ENCODE data around the gene PARD3. TPM values are rescaled to one million over a fixed set of nuclear protein-coding genes. Genes with fewer than 3 reads are reported as not detected.

The PARD3 gene
- total RNA-seq, 6 donors from 2014 or later: 30.6 to 108 (median 50.6) TPM

GRCh38 chr10:34102893-34103506, 712.1 kb downstream of the PARD3 start:
- H3K9me3 ChIP-seq: no peaks in the 10 kb centered on the region
- no peak for DNase-seq
- ATAC-seq (ENCODE audit: low FRiP score in 2 of 2): peak in 1 of 2 donors; percentile 74
- no peaks in the 10 kb centered on the region for H3K27me3 ChIP-seq
- peaks cover 0 to 7% (median 3%) of the 10 kb centered on the region in 4 donors for H3K4me1 ChIP-seq
- no peak overlapping the region for H3K4me3 ChIP-seq
- H3K36me3 ChIP-seq: no peaks in the 10 kb centered on the region
- peak overlapping the region in 2 of 4 donors; percentile 30 to 39 for H3K27ac ChIP-seq
- TF ChIP-seq CTCF (IDR thresholded peaks at IDR 0.05): no peak
- no peak for TF ChIP-seq POLR2A (IDR thresholded peaks at IDR 0.05)
- WGBS, 2 donors: 67 to 73% methylated on average over 9 of the region's 9 CpGs

GRCh38 chr10:34102237-34102673, 712.8 kb downstream of the PARD3 start:
- peaks cover 0 to 7% (median 3%) of the 10 kb centered on the region in 4 donors for H3K4me1 ChIP-seq
- no peaks in the 10 kb centered on the region for H3K27me3 ChIP-seq
- no peaks in the 10 kb centered on the region for H3K36me3 ChIP-seq
- peak; percentile 79 to 96 for ATAC-seq (ENCODE audit: low FRiP score in 2 of 2)
- no peak overlapping the region for H3K4me3 ChIP-seq
- DNase-seq: peak in 1 of 2 donors; percentile 37
- H3K9me3 ChIP-seq: no peaks in the 10 kb centered on the region
- 77% methylated on average over 15 of the region's 15 CpGs for WGBS, 2 donors
- TF ChIP-seq CTCF (IDR thresholded peaks at IDR 0.05): no peak
- peak; percentile 29 to 33 for TF ChIP-seq POLR2AphosphoS5 (IDR thresholded peaks at IDR 0.05)
- TF ChIP-seq POLR2A (IDR thresholded peaks at IDR 0.05): no peak
- peak overlapping the region; percentile 24 to 39 (median 33) for H3K27ac ChIP-seq

- TF ChIP-seq POLR2A (IDR thresholded peaks at IDR 0.05) (no peak), CTCF (IDR thresholded peaks at IDR 0.05) (no peak), POLR2AphosphoS5 (IDR thresholded peaks at IDR 0.05) (no peak), EP300 (IDR thresholded peaks at IDR 0.05) (no peak)
- WGBS, 2 donors: 95 to 98% methylated on average over 5 of the region's 5 CpGs
- no peak for ATAC-seq (ENCODE audit: low FRiP score in 2 of 2)
- no peaks in the 10 kb centered on the region for H3K36me3 ChIP-seq
- H3K4me1 ChIP-seq: peaks cover 0 to 7% (median 3%) of the 10 kb centered on the region in 4 donors
- no peaks in the 10 kb centered on the region for H3K9me3 ChIP-seq
- H3K27ac ChIP-seq: peak overlapping the region in 3 of 4 donors; percentile 14 to 74 (median 32)
- H3K27me3 ChIP-seq: no peaks in the 10 kb centered on the region
- no peak overlapping the region for H3K4me3 ChIP-seq
- DNase-seq: no peak
Observed at GRCh38 chr10:34101001-34101400, 714.1 kb downstream of the PARD3 start.

GRCh38 chr10:34098821-34099567, 716.1 kb downstream of the PARD3 start:
- H3K4me3 ChIP-seq: no peak overlapping the region
- H3K27me3 ChIP-seq: no peaks in the 10 kb centered on the region
- WGBS, 2 donors: 74 to 76% methylated on average over 8 of the region's 8 CpGs
- H3K9me3 ChIP-seq: peaks cover 0 to 13% (median 0%) of the 10 kb centered on the region in 4 donors
- no peaks in the 10 kb centered on the region for H3K36me3 ChIP-seq
- ATAC-seq (ENCODE audit: low FRiP score in 2 of 2) (no peak), DNase-seq (no peak)
- TF ChIP-seq POLR2AphosphoS5 (IDR thresholded peaks at IDR 0.05): no peak
- no peak for TF ChIP-seq CTCF (IDR thresholded peaks at IDR 0.05)
- no peak for TF ChIP-seq EP300 (IDR thresholded peaks at IDR 0.05)
- TF ChIP-seq POLR2A (IDR thresholded peaks at IDR 0.05): no peak
- no peak overlapping the region for H3K27ac ChIP-seq
- no peaks in the 10 kb centered on the region for H3K4me1 ChIP-seq
